ENCODE results near the gene SLC6A12. TPM values are rescaled to one million over a fixed set of nuclear protein-coding genes. Genes with fewer than 3 reads are reported as not detected.
"Not testable (repeated sequence)": the region's sequence is repeated elsewhere in the genome, so short reads cannot be mapped to it uniquely, and the experiment has no call there.

SLC6A12 gene
- total RNA-seq, 1 experiment from 2014 or later, result not detected

GRCh38 chr12:238736-239398 is 24.9 kb upstream of the SLC6A12 start:
- Histone ChIP-seq H3K27me3 (ENCODE audit: low read length) (no peaks in the 10 kb centered on the region), H3K36me3 (ENCODE audit: insufficient read depth, low read length) (no peaks in the 10 kb centered on the region), H3K27ac (ENCODE audit: low read length) (no peak overlapping the region), H4K20me1 (ENCODE audit: insufficient read depth, low read depth, low read length) (no peaks in the 10 kb centered on the region), H2AFZ (ENCODE audit: low read length) (no peak overlapping the region), H3K9ac (ENCODE audit: low read length) (no peak overlapping the region), H3K4me3 (ENCODE audit: low read length) (no peak overlapping the region), H3K9me2 (replicated peaks; ENCODE audit: insufficient read depth, low read length) (no peaks in the 10 kb centered on the region), H3K4me2 (ENCODE audit: low read depth, low read length, poor library complexity, severe bottlenecking) (no peak overlapping the region), H3K79me2 (ENCODE audit: low read length) (no peaks in the 10 kb centered on the region), H3K9me3 (ENCODE audit: low read length) (no peaks in the 10 kb centered on the region), H3K4me1 (ENCODE audit: low read length) (peaks cover 2% of the 10 kb centered on the region; the same call in 1 of the 2 replicates)
- DNase-seq, result no peak

- peaks cover 5% of the 10 kb centered on the region; the same call in 1 of the 2 replicates for H3K4me1 ChIP-seq (ENCODE audit: low read length)
- no peaks in the 10 kb centered on the region for H4K20me1 ChIP-seq (ENCODE audit: insufficient read depth, low read depth, low read length)
- H3K27ac ChIP-seq (ENCODE audit: low read length), result no peak overlapping the region
- no peaks in the 10 kb centered on the region for H3K27me3 ChIP-seq (ENCODE audit: low read length)
- H3K9me3 ChIP-seq (ENCODE audit: low read length), result no peaks in the 10 kb centered on the region
- H3K9ac ChIP-seq (ENCODE audit: low read length), result no peak overlapping the region
- no peak for DNase-seq
- no peak overlapping the region for H3K4me3 ChIP-seq (ENCODE audit: low read length)
- no peak overlapping the region for H2AFZ ChIP-seq (ENCODE audit: low read length)
- no peaks in the 10 kb centered on the region for H3K79me2 ChIP-seq (ENCODE audit: low read length)
- no peaks in the 10 kb centered on the region for H3K9me2 ChIP-seq (replicated peaks; ENCODE audit: insufficient read depth, low read length)
- H3K4me2 ChIP-seq (ENCODE audit: low read depth, low read length, poor library complexity, severe bottlenecking), result no peak overlapping the region
- no peaks in the 10 kb centered on the region for H3K36me3 ChIP-seq (ENCODE audit: insufficient read depth, low read length)
Measured at GRCh38 chr12:238116-238515, 24.2 kb upstream of the SLC6A12 start.

- DNase-seq, result no peak
- no peaks in the 10 kb centered on the region for H3K9me2 ChIP-seq (replicated peaks; ENCODE audit: insufficient read depth, low read length)
- H3K9ac ChIP-seq (ENCODE audit: low read length), result no peak overlapping the region
Measured at GRCh38 chr12:237026-237815, 23.3 kb upstream of the SLC6A12 start.

GRCh38 chr12:236445-236844 is 22.5 kb upstream of the SLC6A12 start:
- Histone ChIP-seq H3K9me2 (replicated peaks; ENCODE audit: insufficient read depth, low read length) (no peaks in the 10 kb centered on the region), H3K9me3 (ENCODE audit: low read length) (no peaks in the 10 kb centered on the region), H3K4me1 (ENCODE audit: low read length) (peaks cover 5% of the 10 kb centered on the region; the same call in 1 of the 2 replicates), H3K9ac (ENCODE audit: low read length) (no peak overlapping the region), H3K79me2 (ENCODE audit: low read length) (no peaks in the 10 kb centered on the region), H3K4me3 (ENCODE audit: low read length) (no peak overlapping the region), H2AFZ (ENCODE audit: low read length) (no peak overlapping the region), H3K4me2 (ENCODE audit: low read depth, low read length, poor library complexity, severe bottlenecking) (no peak overlapping the region), H3K36me3 (ENCODE audit: insufficient read depth, low read length) (no peaks in the 10 kb centered on the region), H3K27ac (ENCODE audit: low read length) (no peak overlapping the region), H3K27me3 (ENCODE audit: low read length) (no peaks in the 10 kb centered on the region), H4K20me1 (ENCODE audit: insufficient read depth, low read depth, low read length) (no peaks in the 10 kb centered on the region)
- no peak for DNase-seq

More at GRCh38 chr12:237026-237815, 23.3 kb upstream of the SLC6A12 start:
- Histone ChIP-seq H4K20me1 (ENCODE audit: insufficient read depth, low read depth, low read length) (no peaks in the 10 kb centered on the region), H3K27me3 (ENCODE audit: low read length) (no peaks in the 10 kb centered on the region), H3K4me2 (ENCODE audit: low read depth, low read length, poor library complexity, severe bottlenecking) (no peak overlapping the region), H3K9me3 (ENCODE audit: low read length) (no peaks in the 10 kb centered on the region), H3K36me3 (ENCODE audit: insufficient read depth, low read length) (no peaks in the 10 kb centered on the region), H3K4me3 (ENCODE audit: low read length) (no peak overlapping the region), H3K4me1 (ENCODE audit: low read length) (peaks cover 5% of the 10 kb centered on the region; the same call in 1 of the 2 replicates), H3K27ac (ENCODE audit: low read length) (no peak overlapping the region), H3K79me2 (ENCODE audit: low read length) (no peaks in the 10 kb centered on the region), H2AFZ (ENCODE audit: low read length) (no peak overlapping the region)

GRCh38 chr12:235967-236366 is 22.0 kb upstream of the SLC6A12 start:
- not testable (repeated sequence) for H3K9ac ChIP-seq (ENCODE audit: low read length); H3K27me3 ChIP-seq (ENCODE audit: low read length); H2AFZ ChIP-seq (ENCODE audit: low read length); H3K27ac ChIP-seq (ENCODE audit: low read length); H3K79me2 ChIP-seq (ENCODE audit: low read length); H4K20me1 ChIP-seq (ENCODE audit: insufficient read depth, low read depth, low read length); H3K36me3 ChIP-seq (ENCODE audit: insufficient read depth, low read length); H3K9me2 ChIP-seq (replicated peaks; ENCODE audit: insufficient read depth, low read length); H3K4me1 ChIP-seq (ENCODE audit: low read length); H3K9me3 ChIP-seq (ENCODE audit: low read length); H3K4me3 ChIP-seq (ENCODE audit: low read length); DNase-seq; H3K4me2 ChIP-seq (ENCODE audit: low read depth, low read length, poor library complexity, severe bottlenecking)

GRCh38 chr12:234891-235415 is 21.0 kb upstream of the SLC6A12 start:
- H4K20me1 ChIP-seq (ENCODE audit: insufficient read depth, low read depth, low read length), result no peaks in the 10 kb centered on the region
- DNase-seq, result no peak
- H3K9ac ChIP-seq (ENCODE audit: low read length), result no peak overlapping the region
- H3K4me2 ChIP-seq (ENCODE audit: low read depth, low read length, poor library complexity, severe bottlenecking), result no peak overlapping the region
- no peak overlapping the region for H3K27ac ChIP-seq (ENCODE audit: low read length)
- H3K4me1 ChIP-seq (ENCODE audit: low read length), result peaks cover 5% of the 10 kb centered on the region; the same call in 1 of the 2 replicates
- no peak overlapping the region for H2AFZ ChIP-seq (ENCODE audit: low read length)
- no peak overlapping the region for H3K4me3 ChIP-seq (ENCODE audit: low read length)
- H3K27me3 ChIP-seq (ENCODE audit: low read length), result no peaks in the 10 kb centered on the region
- no peaks in the 10 kb centered on the region for H3K79me2 ChIP-seq (ENCODE audit: low read length)
- H3K9me3 ChIP-seq (ENCODE audit: low read length), result no peaks in the 10 kb centered on the region
- no peaks in the 10 kb centered on the region for H3K9me2 ChIP-seq (replicated peaks; ENCODE audit: insufficient read depth, low read length)
- no peaks in the 10 kb centered on the region for H3K36me3 ChIP-seq (ENCODE audit: insufficient read depth, low read length)

- no peak overlapping the region for H3K27ac ChIP-seq (ENCODE audit: low read length)
- no peak for DNase-seq
- H3K27me3 ChIP-seq (ENCODE audit: low read length), result no peaks in the 10 kb centered on the region
Measured at GRCh38 chr12:234019-234418, 20.1 kb upstream of the SLC6A12 start.

GRCh38 chr12:233615-233968 is 19.6 kb upstream of the SLC6A12 start:
- Histone ChIP-seq H3K9ac (ENCODE audit: low read length) (no peak overlapping the region), H4K20me1 (ENCODE audit: insufficient read depth, low read depth, low read length) (no peaks in the 10 kb centered on the region), H3K9me3 (ENCODE audit: low read length) (no peaks in the 10 kb centered on the region), H3K4me3 (ENCODE audit: low read length) (no peak overlapping the region), H3K9me2 (replicated peaks; ENCODE audit: insufficient read depth, low read length) (no peaks in the 10 kb centered on the region), H3K79me2 (ENCODE audit: low read length) (no peaks in the 10 kb centered on the region), H3K36me3 (ENCODE audit: insufficient read depth, low read length) (no peaks in the 10 kb centered on the region), H2AFZ (ENCODE audit: low read length) (no peak overlapping the region), H3K4me1 (ENCODE audit: low read length) (peaks cover 5% of the 10 kb centered on the region; the same call in 1 of the 2 replicates), H3K4me2 (ENCODE audit: low read depth, low read length, poor library complexity, severe bottlenecking) (no peak overlapping the region), H3K27me3 (ENCODE audit: low read length) (no peaks in the 10 kb centered on the region), H3K27ac (ENCODE audit: low read length) (no peak overlapping the region)
- peak; percentile 56 for DNase-seq

More at GRCh38 chr12:234019-234418, 20.1 kb upstream of the SLC6A12 start:
- Histone ChIP-seq H3K4me2 (ENCODE audit: low read depth, low read length, poor library complexity, severe bottlenecking) (no peak overlapping the region), H3K4me3 (ENCODE audit: low read length) (no peak overlapping the region), H3K36me3 (ENCODE audit: insufficient read depth, low read length) (no peaks in the 10 kb centered on the region), H2AFZ (ENCODE audit: low read length) (no peak overlapping the region), H3K9me2 (replicated peaks; ENCODE audit: insufficient read depth, low read length) (no peaks in the 10 kb centered on the region), H4K20me1 (ENCODE audit: insufficient read depth, low read depth, low read length) (no peaks in the 10 kb centered on the region), H3K9me3 (ENCODE audit: low read length) (no peaks in the 10 kb centered on the region), H3K9ac (ENCODE audit: low read length) (no peak overlapping the region), H3K4me1 (ENCODE audit: low read length) (peaks cover 5% of the 10 kb centered on the region; the same call in 1 of the 2 replicates), H3K79me2 (ENCODE audit: low read length) (no peaks in the 10 kb centered on the region)
